Hepatocyte (in vitro differentiated cells): Measurements from ENCODE around the gene CLIP3.

Source experiments
- CTCF ChIP-seq: fragments of 200-600 bp; sonication (generic); IDR thresholded peaks from 2 replicates; pipeline ENCODE4 v1.5.1; 2016; ENCODE audit warnings: antibody characterized with exemption, mild to moderate bottlenecking; ENCODE audit not compliant: poor library complexity
- EZH2 ChIP-seq: fragments of 200-600 bp; sonication (generic); IDR thresholded peaks from 2 replicates; pipeline ENCODE4 v1.6.1; 2016; ENCODE audit warnings: antibody characterized with exemption, mild to moderate bottlenecking, borderline replicate concordance

- TF ChIP-seq EZH2 (no peak), CTCF (no peak)
Measured at GRCh38 chr19:36031308-36031707, 1.4 kb downstream of the CLIP3 start.
